ENCODE measurements around the gene RREB1. TPM values are rescaled to one million over a fixed set of nuclear protein-coding genes. Genes with fewer than 3 reads are reported as not detected.

Gene RREB1
- total and polyA plus RNA-seq, 10 donors, result 3.2 to 72.0 (median 54.6) TPM

DNA sequence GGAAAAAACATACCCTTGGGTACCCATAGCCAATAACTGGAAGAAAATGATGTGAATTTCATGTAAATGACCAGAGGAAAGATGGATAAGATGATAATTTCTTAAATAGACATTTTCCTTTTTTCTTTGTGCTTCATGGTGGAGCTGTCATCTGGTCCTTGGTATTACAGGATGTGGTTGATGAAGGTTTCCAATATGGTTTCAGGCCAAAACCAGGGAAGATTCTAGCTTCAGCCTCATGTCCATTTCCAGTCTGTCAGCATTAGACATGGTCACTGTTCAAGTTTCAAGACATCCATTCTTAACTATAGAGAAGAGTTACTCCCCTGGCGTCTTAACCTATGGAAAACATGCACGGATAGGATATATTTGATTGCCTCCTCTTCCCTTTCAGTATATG lies 141.6 kb downstream of the RREB1 start:
- H3K9me3 ChIP-seq, result no peaks in the 10 kb centered on the region
- TF ChIP-seq POLR2AphosphoS5 (IDR thresholded peaks at IDR 0.05) (no peak), CTCF (IDR thresholded peaks at IDR 0.05 in 8 of 11, conservative IDR thresholded peaks at IDR 0.05 in 3 of 11) (no peak), POLR2A (IDR thresholded peaks at IDR 0.05) (no peak)
- no peak overlapping the region for H3K4me3 ChIP-seq
- 91 to 99% (median 95%) methylated on average over 2 of the region's 2 CpGs for WGBS, 5 donors
- H3K36me3 ChIP-seq, result peaks cover 0 to 85% (median 57%) of the 10 kb centered on the region in 6 donors
- peaks cover 2 to 58% (median 16%) of the 10 kb centered on the region in 6 donors for H3K4me1 ChIP-seq
- DNase-seq, result no peak
- H3K27ac ChIP-seq, result peak overlapping the region in 1 of 8 donors; percentile 47
- intact Hi-C loops (cut with DNase I; ENCODE audit: low total_unique reads), result no loop called here
- no peaks in the 10 kb centered on the region for H3K27me3 ChIP-seq (replicated peaks in 1 of 7)

DNA sequence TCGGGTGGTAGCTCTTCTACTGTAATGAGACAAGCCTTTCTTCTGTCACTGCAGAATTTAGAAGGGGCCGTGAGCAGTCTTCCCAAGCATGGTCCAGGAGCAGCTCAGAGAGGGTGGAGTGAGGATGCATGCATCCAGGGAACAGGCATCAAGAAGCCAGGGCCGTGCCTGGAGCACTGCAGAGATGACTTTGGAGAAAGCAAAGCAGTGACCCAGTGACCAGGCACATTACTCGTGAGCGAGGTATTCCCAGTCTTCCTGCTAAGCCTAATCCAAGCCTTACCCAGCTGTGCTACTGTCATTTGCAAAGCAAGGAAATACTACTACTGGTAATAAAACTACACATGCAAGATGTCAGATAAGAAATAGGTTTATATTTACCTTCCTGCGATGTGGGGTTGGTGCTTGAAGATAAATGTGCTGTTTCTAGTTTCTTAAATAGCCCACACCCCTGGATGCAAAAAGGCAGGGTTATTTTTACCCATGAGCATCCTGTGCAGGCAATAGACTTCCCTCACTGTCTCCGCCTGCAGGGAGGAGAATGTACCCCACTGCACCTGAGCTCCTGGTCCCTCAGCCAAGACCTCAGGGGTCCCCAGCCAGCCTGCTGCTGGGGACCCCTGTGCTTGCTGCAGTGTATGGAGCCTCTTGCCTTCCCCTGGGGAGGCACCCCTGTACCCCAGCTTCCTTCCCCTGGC lies 142.3 kb downstream of the RREB1 start:
- intact Hi-C loops (cut with DNase I; ENCODE audit: low total_unique reads), result no loop called here
- peaks cover 2 to 65% (median 21%) of the 10 kb centered on the region in 6 donors for H3K4me1 ChIP-seq
- no peak overlapping the region for H3K27ac ChIP-seq
- WGBS, 5 donors, result 68 to 75% (median 73%) methylated on average over 7 of the region's 7 CpGs
- peaks cover 0 to 79% (median 57%) of the 10 kb centered on the region in 6 donors for H3K36me3 ChIP-seq
- H3K27me3 ChIP-seq (replicated peaks in 1 of 7), result no peaks in the 10 kb centered on the region
- no peaks in the 10 kb centered on the region for H3K9me3 ChIP-seq
- TF ChIP-seq CTCF (IDR thresholded peaks at IDR 0.05 in 8 of 11, conservative IDR thresholded peaks at IDR 0.05 in 3 of 11) (no peak), POLR2A (IDR thresholded peaks at IDR 0.05) (no peak), POLR2AphosphoS5 (IDR thresholded peaks at IDR 0.05) (no peak)
- no peak overlapping the region for H3K4me3 ChIP-seq
- peak; percentile 47 for DNase-seq

GRCh38 chr6:7250812-7251211 lies 143.1 kb downstream of the RREB1 start:
- H3K27ac ChIP-seq, result peak overlapping the region in 4 of 8 donors; percentile 12 to 89 (median 74)
- no peak overlapping the region for H3K4me3 ChIP-seq
- no peak for DNase-seq
- intact Hi-C loops (cut with DNase I; ENCODE audit: low total_unique reads), result no loop called here
- peaks cover 0 to 6% (median 3%) of the 10 kb centered on the region in 8 donors for H3K9me3 ChIP-seq
- no peaks in the 10 kb centered on the region for H3K27me3 ChIP-seq (replicated peaks in 1 of 7)
- H3K36me3 ChIP-seq, result peaks cover 0 to 71% (median 54%) of the 10 kb centered on the region in 6 donors
- no peak for TF ChIP-seq POLR2A (IDR thresholded peaks at IDR 0.05)
- TF ChIP-seq CTCF (IDR thresholded peaks at IDR 0.05 in 8 of 11, conservative IDR thresholded peaks at IDR 0.05 in 3 of 11), result no peak
- no peak for TF ChIP-seq POLR2AphosphoS5 (IDR thresholded peaks at IDR 0.05)
- WGBS, 5 donors, result 92 to 98% (median 94%) methylated on average over 8 of the region's 8 CpGs
- H3K4me1 ChIP-seq, result peaks cover 2 to 72% (median 25%) of the 10 kb centered on the region in 6 donors

DNA sequence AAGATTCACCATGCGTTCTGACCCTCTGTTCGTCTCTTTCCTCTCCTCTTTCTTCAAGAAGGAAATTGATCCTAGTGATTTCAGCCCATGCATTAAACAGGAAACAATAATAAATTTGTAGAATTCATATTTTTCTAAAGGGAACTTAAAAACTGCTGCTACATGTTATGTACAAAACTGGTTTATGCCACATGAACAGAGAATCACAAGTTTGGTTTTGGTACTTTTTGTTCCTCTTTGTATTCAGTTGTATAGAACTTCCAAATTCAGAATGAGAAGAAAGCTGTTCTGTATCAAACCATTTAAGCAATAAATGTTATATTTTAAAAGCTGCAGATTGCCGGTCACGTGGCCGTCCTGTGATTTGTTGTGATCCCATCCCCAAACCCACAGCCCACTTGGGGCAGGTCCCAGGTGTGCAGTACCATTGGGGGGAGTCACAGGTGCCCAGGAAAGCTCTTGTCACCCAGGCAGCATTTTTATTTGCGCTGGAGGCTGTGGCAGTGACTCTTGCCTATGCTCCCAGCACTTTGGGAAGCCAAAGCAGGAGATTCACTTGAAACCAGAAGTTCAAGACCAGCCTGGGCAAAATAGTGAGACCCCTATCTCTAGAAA lies 144.0 kb downstream of the RREB1 start:
- Histone ChIP-seq H3K4me1 (peaks cover 2 to 80% (median 26%) of the 10 kb centered on the region in 6 donors), H3K27ac (peak overlapping the region in 6 of 8 donors; percentile 23 to 89 (median 53)), H3K27me3 (replicated peaks in 1 of 7) (no peaks in the 10 kb centered on the region), H3K9me3 (peaks cover 0 to 14% (median 9%) of the 10 kb centered on the region in 8 donors), H3K4me3 (no peak overlapping the region), H3K36me3 (peaks cover 0 to 62% (median 44%) of the 10 kb centered on the region in 6 donors)
- TF ChIP-seq CTCF (IDR thresholded peaks at IDR 0.05 in 8 of 11, conservative IDR thresholded peaks at IDR 0.05 in 3 of 11) (no peak), POLR2AphosphoS5 (IDR thresholded peaks at IDR 0.05) (no peak), POLR2A (IDR thresholded peaks at IDR 0.05) (no peak)
- 80 to 90% (median 88%) methylated on average over 6 of the region's 6 CpGs for WGBS, 5 donors
- DNase-seq, result peak; percentile 56
- intact Hi-C loops (cut with DNase I; ENCODE audit: low total_unique reads), result no loop called here
